BLaER1 treated with 17β-estradiol and CSF1 and Interleukin-3, amounts not matched to agents 10 nM and 100 nM (cell line): ENCODE measurements around the gene MYRFL.

Experiments used
- H3K27ac ChIP-seq, 11 experiments: shearing (Covaris generic); formaldehyde crosslinking; 2 replicates each; pipeline ENCODE4 v1.8.1; 2022
- H3K27me3 ChIP-seq, 11 experiments: shearing (Covaris generic); formaldehyde crosslinking; 2 replicates each; pipeline ENCODE4 v1.8.1; 2022
- H3K36me3 ChIP-seq, 11 experiments: shearing (Covaris generic); formaldehyde crosslinking; 2 replicates each; pipeline ENCODE4 v1.8.1; 2022
- H3K4me1 ChIP-seq, 10 experiments: shearing (Covaris generic); formaldehyde crosslinking; 2 replicates each; pipeline ENCODE4 v1.8.1; 2022
- H3K4me2 ChIP-seq, 11 experiments: shearing (Covaris generic); formaldehyde crosslinking; 2 replicates each; pipeline ENCODE4 v1.8.1; 2022
- H3K4me3 ChIP-seq, 10 experiments: shearing (Covaris generic); formaldehyde crosslinking; 2 replicates each; pipeline ENCODE4 v1.8.1; 2022
- H3K9ac ChIP-seq, 11 experiments: shearing (Covaris generic); formaldehyde crosslinking; 2 replicates each; pipeline ENCODE4 v1.8.1; 2022
- H3K9me3 ChIP-seq, 11 experiments: shearing (Covaris generic); formaldehyde crosslinking; replicated peaks in 1 of 11; 2 replicates each; pipeline ENCODE4 v1.8.1; 2022
- H4K20me1 ChIP-seq, 11 experiments: shearing (Covaris generic); formaldehyde crosslinking; 2 replicates each; pipeline ENCODE4 v1.8.1; 2022
- Cebpa-rat ChIP-seq, 11 experiments: shearing (Covaris generic); IDR thresholded peaks; 2 replicates each; pipeline ENCODE4 v1.8.1; 2022

Gene MYRFL

GRCh38 chr12:69915964-69916363 is 90.9 kb downstream of the MYRFL start:
- TF ChIP-seq Cebpa-rat (IDR thresholded peaks at IDR 0.05): no peak
- H3K4me1 ChIP-seq: peaks cover 0 to 4% (median 0%) of the 10 kb centered on the region in 10 experiments; a peak in 1 of 20 replicates
- peaks cover 3 to 22% (median 11%) of the 10 kb centered on the region in 11 experiments; a peak in 16 of 22 replicates for H3K9me3 ChIP-seq
- H3K27me3 ChIP-seq: no peaks in the 10 kb centered on the region
- no peak overlapping the region for H3K27ac ChIP-seq
- H3K4me3 ChIP-seq: no peak overlapping the region
- no peaks in the 10 kb centered on the region for H4K20me1 ChIP-seq
- no peaks in the 10 kb centered on the region for H3K36me3 ChIP-seq
- no peak overlapping the region for H3K4me2 ChIP-seq
- H3K9ac ChIP-seq: no peak overlapping the region

GRCh38 chr12:69916544-69917235 is 91.7 kb downstream of the MYRFL start:
- Histone ChIP-seq H4K20me1 (no peaks in the 10 kb centered on the region), H3K27me3 (no peaks in the 10 kb centered on the region), H3K9me3 (peaks cover 3 to 22% (median 11%) of the 10 kb centered on the region in 11 experiments; a peak in 16 of 22 replicates), H3K27ac (no peak overlapping the region), H3K9ac (no peak overlapping the region), H3K4me3 (no peak overlapping the region), H3K4me1 (peaks cover 0 to 4% (median 0%) of the 10 kb centered on the region in 10 experiments; a peak in 1 of 20 replicates), H3K36me3 (no peaks in the 10 kb centered on the region), H3K4me2 (no peak overlapping the region)
- TF ChIP-seq Cebpa-rat (IDR thresholded peaks at IDR 0.05): no peak

- Histone ChIP-seq H3K9ac (no peak overlapping the region), H3K9me3 (peaks cover 3 to 13% (median 6%) of the 10 kb centered on the region in 11 experiments; a peak in 16 of 22 replicates), H3K4me3 (no peak overlapping the region), H3K27ac (no peak overlapping the region), H3K4me2 (no peak overlapping the region), H3K36me3 (no peaks in the 10 kb centered on the region), H3K4me1 (peaks cover 0 to 3% (median 0%) of the 10 kb centered on the region in 10 experiments; a peak in 1 of 20 replicates), H4K20me1 (no peaks in the 10 kb centered on the region), H3K27me3 (no peaks in the 10 kb centered on the region)
- no peak for TF ChIP-seq Cebpa-rat (IDR thresholded peaks at IDR 0.05)
Observed at GRCh38 chr12:69918287-69918686, 93.3 kb downstream of the MYRFL start.

- no peak overlapping the region for H3K9ac ChIP-seq
- H3K4me2 ChIP-seq: no peak overlapping the region
- no peak overlapping the region for H3K4me3 ChIP-seq
- no peaks in the 10 kb centered on the region for H4K20me1 ChIP-seq
- H3K9me3 ChIP-seq: peaks cover 0 to 7% (median 4%) of the 10 kb centered on the region in 11 experiments; a peak in 5 of 22 replicates
- no peaks in the 10 kb centered on the region for H3K27me3 ChIP-seq
- no peak for TF ChIP-seq Cebpa-rat (IDR thresholded peaks at IDR 0.05)
- H3K4me1 ChIP-seq: 0 out of 20 replicates have a peak, but pooled peaks cover 0 to under 1% (median 0%) of the 10 kb centered on the region in 10 experiments
- H3K27ac ChIP-seq: no peak overlapping the region
- H3K36me3 ChIP-seq: no peaks in the 10 kb centered on the region
Observed at GRCh38 chr12:69919495-69919894, 94.5 kb downstream of the MYRFL start.

GRCh38 chr12:69921831-69922230 is 96.8 kb downstream of the MYRFL start:
- Histone ChIP-seq H3K9ac (no peak overlapping the region), H3K36me3 (no peaks in the 10 kb centered on the region), H3K4me2 (no peak overlapping the region), H4K20me1 (no peaks in the 10 kb centered on the region), H3K4me1 (peaks cover 5 to 24% (median 15%) of the 10 kb centered on the region in 10 experiments; a peak in 19 of 20 replicates), H3K27me3 (no peaks in the 10 kb centered on the region), H3K27ac (no peak overlapping the region), H3K9me3 (peaks cover 0 to 9% (median 4%) of the 10 kb centered on the region in 11 experiments; a peak in 5 of 22 replicates), H3K4me3 (no peak overlapping the region)
- TF ChIP-seq Cebpa-rat (IDR thresholded peaks at IDR 0.05): no peak

GRCh38 chr12:69922999-69923398 is 98.0 kb downstream of the MYRFL start:
- H3K4me2 ChIP-seq: no peak overlapping the region
- H4K20me1 ChIP-seq: no peaks in the 10 kb centered on the region
- TF ChIP-seq Cebpa-rat (IDR thresholded peaks at IDR 0.05): no peak
- H3K27ac ChIP-seq: no peak overlapping the region
- H3K36me3 ChIP-seq: no peaks in the 10 kb centered on the region
- H3K9me3 ChIP-seq: peaks cover 0 to 8% (median 3%) of the 10 kb centered on the region in 11 experiments; a peak in 5 of 22 replicates
- no peak overlapping the region for H3K4me3 ChIP-seq
- peaks cover 17 to 35% (median 26%) of the 10 kb centered on the region in 10 experiments for H3K4me1 ChIP-seq
- H3K9ac ChIP-seq: no peak overlapping the region
- H3K27me3 ChIP-seq: no peaks in the 10 kb centered on the region

- Histone ChIP-seq H3K4me2 (peak overlapping the region in 6 of 11 experiments; percentile 0 to 77 (median 46); a peak in 7 of 22 replicates), H3K9me3 (0 out of 22 replicates have a peak, but pooled peaks cover 0 to 4% (median 0%) of the 10 kb centered on the region in 11 experiments), H3K4me1 (peaks cover 19 to 58% (median 45%) of the 10 kb centered on the region in 10 experiments), H3K27me3 (no peaks in the 10 kb centered on the region), H4K20me1 (no peaks in the 10 kb centered on the region), H3K9ac (no peak overlapping the region), H3K27ac (no peak overlapping the region), H3K4me3 (no peak overlapping the region), H3K36me3 (no peaks in the 10 kb centered on the region)
- TF ChIP-seq Cebpa-rat (IDR thresholded peaks at IDR 0.05): no peak
Observed at GRCh38 chr12:69925291-69925690, 100.3 kb downstream of the MYRFL start.

GRCh38 chr12:69927164-69927563 is 102.1 kb downstream of the MYRFL start:
- no peaks in the 10 kb centered on the region for H3K27me3 ChIP-seq
- H3K27ac ChIP-seq: peak overlapping the region in 10 of 11 experiments; percentile 21 to 61 (median 55); a peak in 19 of 22 replicates
- H3K4me1 ChIP-seq: peaks cover 19 to 60% (median 46%) of the 10 kb centered on the region in 10 experiments
- H3K4me2 ChIP-seq: peak overlapping the region; percentile 41 to 77 (median 65)
- peak overlapping the region in 4 of 11 experiments; percentile 2 to 50 (median 22); a peak in 2 of 22 replicates for H3K9ac ChIP-seq
- no peak for TF ChIP-seq Cebpa-rat (IDR thresholded peaks at IDR 0.05)
- no peaks in the 10 kb centered on the region for H4K20me1 ChIP-seq
- no peaks in the 10 kb centered on the region for H3K36me3 ChIP-seq
- no peak overlapping the region for H3K4me3 ChIP-seq
- H3K9me3 ChIP-seq: 0 out of 22 replicates have a peak, but pooled peaks cover 0 to 4% (median 0%) of the 10 kb centered on the region in 11 experiments

- TF ChIP-seq Cebpa-rat (IDR thresholded peaks at IDR 0.05): no peak
- Histone ChIP-seq H3K4me2 (peak overlapping the region in 7 of 11 experiments; percentile 5 to 77 (median 65); a peak in 10 of 22 replicates), H3K4me3 (no peak overlapping the region), H3K36me3 (no peaks in the 10 kb centered on the region), H3K9ac (no peak overlapping the region), H3K4me1 (peaks cover 19 to 79% (median 60%) of the 10 kb centered on the region in 10 experiments), H3K27ac (no peak overlapping the region), H4K20me1 (no peaks in the 10 kb centered on the region), H3K9me3 (peaks cover 0 to 4% (median 0%) of the 10 kb centered on the region in 11 experiments; a peak in 2 of 22 replicates), H3K27me3 (no peaks in the 10 kb centered on the region)
Observed at GRCh38 chr12:69929125-69929524, 104.1 kb downstream of the MYRFL start.
